DOHH2 (cell line): ENCODE data around the gene OPN4.
A peak's percentile ranks its signal among the peaks of the same experiment; 100 is the strongest.

ENCODE experiments used
- H3F3A ChIP-seq: fragments of 200-600 bp; sonication (generic), shearing (Covaris generic); 2 replicates; pipeline ENCODE4 v1.6.0; 2016; ENCODE audit warnings: antibody characterized with exemption, mild to moderate bottlenecking; ENCODE audit not compliant: control insufficient read depth, insufficient read depth
- H3K27ac ChIP-seq: fragments of 200-600 bp; sonication (generic); 2 replicates; pipeline ENCODE4 v1.5.1; 2014; ENCODE audit warnings: low read depth, mild to moderate bottlenecking, low read length, moderate library complexity
- H3K27me3 ChIP-seq: fragments of 200-600 bp; sonication (generic); 2 replicates; pipeline ENCODE4 v1.6.1; 2014; ENCODE audit warnings: mild to moderate bottlenecking, low read length, mixed read lengths; ENCODE audit not compliant: control insufficient read depth
- H3K36me3 ChIP-seq: fragments of 200-600 bp; sonication (generic); 2 replicates; pipeline ENCODE4 v1.6.1; 2014; ENCODE audit warnings: mild to moderate bottlenecking, low read length, moderate library complexity, mixed read lengths; ENCODE audit not compliant: control insufficient read depth
- H3K4me1 ChIP-seq: fragments of 200-600 bp; sonication (generic); 2 replicates; pipeline ENCODE4 v1.6.1; 2014; ENCODE audit warnings: mild to moderate bottlenecking, low read length, mixed read lengths; ENCODE audit not compliant: control insufficient read depth
- H3K4me2 ChIP-seq: fragments of 200-600 bp; sonication (generic); 2 replicates; pipeline ENCODE4 v1.6.0; 2014; ENCODE audit warnings: mild to moderate bottlenecking, low read length, moderate library complexity
- H3K4me3 ChIP-seq: fragments of 200-600 bp; sonication (generic); 2 replicates; pipeline ENCODE4 v1.5.1; 2014; ENCODE audit warnings: mild to moderate bottlenecking, low read length, mixed read lengths
- H3K79me2 ChIP-seq: fragments of 200-600 bp; sonication (generic); 2 replicates; pipeline ENCODE4 v1.6.1; 2014; ENCODE audit warnings: mild to moderate bottlenecking, low read length, mixed read lengths; ENCODE audit not compliant: control insufficient read depth
- H3K9me2 ChIP-seq: fragments of 200-600 bp; sonication (generic); replicated peaks from 2 replicates; pipeline ENCODE4 v1.6.1; 2014; ENCODE audit warnings: mild to moderate bottlenecking, low read length, mixed read lengths; ENCODE audit not compliant: control insufficient read depth
- H3K9me3 ChIP-seq: fragments of 200-600 bp; sonication (generic); 2 replicates; pipeline ENCODE4 v1.6.1; 2014; ENCODE audit warnings: antibody characterized with exemption, low read length, mixed read lengths; ENCODE audit not compliant: control insufficient read depth, insufficient read depth
- H4K20me1 ChIP-seq: fragments of 200-600 bp; sonication (generic); 2 replicates; pipeline ENCODE4 v1.6.0; 2014; ENCODE audit warnings: low read depth, mild to moderate bottlenecking, antibody characterized with exemption, low read length, moderate library complexity; ENCODE audit not compliant: control insufficient read depth, insufficient read depth
- CTCF ChIP-seq: fragments of 200-600 bp; sonication (generic); IDR thresholded peaks from one replicate; pipeline ENCODE4 v1.5.1; 2014; ENCODE audit warnings: antibody characterized with exemption, mild to moderate bottlenecking, low read depth, low read length; ENCODE audit not compliant: poor library complexity, severe bottlenecking
- EZH2phosphoT487 ChIP-seq: fragments of 200-600 bp; sonication (generic); IDR thresholded peaks from 2 replicates; pipeline ENCODE4 v1.6.1; 2017; ENCODE audit warnings: borderline replicate concordance, mild to moderate bottlenecking, antibody characterized with exemption, low read length, moderate library complexity, mixed read lengths

The OPN4 gene

GRCh38 chr10:86642021-86642420 is 12.3 kb upstream of the OPN4 start:
- Histone ChIP-seq H3K27me3 (peaks cover 5% of the 10 kb centered on the region; the same call in 1 of the 2 replicates), H3K9me3 (0 out of 2 replicates have a peak, but pooled peaks cover 5% of the 10 kb centered on the region), H3K4me1 (no peaks in the 10 kb centered on the region), H3F3A (no peaks in the 10 kb centered on the region), H3K9me2 (no peaks in the 10 kb centered on the region), H3K36me3 (no peaks in the 10 kb centered on the region), H4K20me1 (no peaks in the 10 kb centered on the region), H3K4me2 (no peak overlapping the region), H3K4me3 (no peak overlapping the region), H3K27ac (no peak overlapping the region), H3K79me2 (no peaks in the 10 kb centered on the region)
- TF ChIP-seq EZH2phosphoT487 (no peak), CTCF (no peak)

- Histone ChIP-seq H3K27me3 (peaks cover 5% of the 10 kb centered on the region; the same call in 1 of the 2 replicates), H3K79me2 (no peaks in the 10 kb centered on the region), H4K20me1 (no peaks in the 10 kb centered on the region), H3F3A (no peaks in the 10 kb centered on the region), H3K9me3 (0 out of 2 replicates have a peak, but pooled peaks cover 5% of the 10 kb centered on the region), H3K27ac (no peak overlapping the region), H3K36me3 (no peaks in the 10 kb centered on the region), H3K9me2 (no peaks in the 10 kb centered on the region), H3K4me3 (no peak overlapping the region), H3K4me2 (no peak overlapping the region), H3K4me1 (no peaks in the 10 kb centered on the region)
- TF ChIP-seq EZH2phosphoT487, result no peak
- TF ChIP-seq CTCF, result no peak
Observed at GRCh38 chr10:86642499-86642898, 11.8 kb upstream of the OPN4 start.

GRCh38 chr10:86644152-86644793 is 10.1 kb upstream of the OPN4 start:
- no peak for TF ChIP-seq EZH2phosphoT487
- peak; percentile 18 for TF ChIP-seq CTCF
- Histone ChIP-seq H4K20me1 (no peaks in the 10 kb centered on the region), H3K79me2 (no peaks in the 10 kb centered on the region), H3K27me3 (peaks cover 5% of the 10 kb centered on the region; the same call in 1 of the 2 replicates), H3K9me3 (0 out of 2 replicates have a peak, but pooled peaks cover 5% of the 10 kb centered on the region), H3K4me2 (no peak overlapping the region), H3K4me1 (no peaks in the 10 kb centered on the region), H3K4me3 (no peak overlapping the region), H3K36me3 (no peaks in the 10 kb centered on the region), H3K27ac (no peak overlapping the region), H3F3A (no peaks in the 10 kb centered on the region), H3K9me2 (no peaks in the 10 kb centered on the region)
